GM12878 (cell line): ENCODE measurements around the gene BEGAIN. TPM values are rescaled to one million over a fixed set of nuclear protein-coding genes. Genes with fewer than 3 reads are reported as not detected.

ENCODE experiments used
- ATAC-seq: fragments of 200-7000 bp; cut with Tn5 transposase; 3 replicates; pipeline ENCODE4 v1.9.1; 2020; ENCODE audit warnings: mild to moderate bottlenecking, moderate library complexity
- BruUV-seq: library from RNA; stranded (reverse); fragments of 400-500 nt; replicated peaks from 2 replicates; lab custom pipeline; 2021; lab: Mats Ljungman, UMichigan
- CTCF ChIA-PET: fragments of 300-600 bp; sonication (Branson Sonifier 250); formaldehyde crosslinking; extraction: SDS; loops from one replicate; lab custom pipeline; 2021; ENCODE audit warnings: inconsistent platforms; lab: Yijun Ruan, JAX
- POLR2A ChIA-PET: fragments of 350-600 bp; formaldehyde crosslinking; extraction: SDS; loops from one replicate; lab custom pipeline; 2021; ENCODE audit warnings: inconsistent platforms; lab: Charles Lee
- RAD21 ChIA-PET: fragments of 300-600 bp; sonication (Branson Sonifier 250); formaldehyde crosslinking; loops from one replicate; lab custom pipeline; 2023; ENCODE audit warnings: antibody characterized with exemption; ENCODE audit not compliant: unreplicated experiment; lab: Charles Lee
- SMC1A ChIA-PET: fragments of 300-600 bp; sonication (Branson Sonifier 250); formaldehyde crosslinking; loops from one replicate; lab custom pipeline; 2023; ENCODE audit not compliant: unreplicated experiment, uncharacterized antibody; lab: Charles Lee
- DNase-seq: peaks from one replicate; pipeline ENCODE4 v3.0.0-alpha.2; 2011; ENCODE audit warnings: low read depth, low spot score
- FAIRE-seq: peaks from 3 replicates; lab custom pipeline; 2011; peaks lifted over from hg19 to GRCh38; lab: Jason Lieb, UNC
- H2AFZ ChIP-seq: 2 replicates; pipeline ENCODE4 v1.6.0; 2011; ENCODE audit warnings: low read depth, low read length, control low read depth; ENCODE audit not compliant: control insufficient read depth
- H3K27ac ChIP-seq: 2 replicates; pipeline ENCODE4 v1.5.1; 2011; ENCODE audit warnings: control low read depth; ENCODE audit not compliant: control insufficient read depth, insufficient read depth
- H3K27me3 ChIP-seq, 2 experiments: replicated peaks in 1 of 2; 2 replicates each; pipeline versions ENCODE4 v1.6.0 to v1.6.1; 2011; ENCODE audit warnings: low read length in 1 of 2; ENCODE audit not compliant: control insufficient read depth in 2 of 2, insufficient read depth in 2 of 2
- H3K36me3 ChIP-seq, 2 experiments: 2 replicates each; pipeline ENCODE4 v1.5.1; 2011; ENCODE audit warnings: low read length in 1 of 2; ENCODE audit not compliant: control insufficient read depth in 2 of 2, insufficient read depth in 2 of 2
- H3K4me1 ChIP-seq: 2 replicates; pipeline ENCODE4 v1.6.1; 2011; ENCODE audit warnings: mild to moderate bottlenecking, low read length, moderate library complexity, mixed read lengths; ENCODE audit not compliant: control insufficient read depth, insufficient read depth
- H3K4me2 ChIP-seq: 2 replicates; pipeline ENCODE4 v1.6.0; 2011; ENCODE audit warnings: control low read depth; ENCODE audit not compliant: control insufficient read depth, insufficient read depth
- H3K4me3 ChIP-seq: fragments of 200-600 bp; sonication (generic); 2 replicates; pipeline ENCODE4 v1.5.1; 2016
- H3K79me2 ChIP-seq: 2 replicates; pipeline ENCODE4 v1.6.0; 2011; ENCODE audit warnings: low read length; ENCODE audit not compliant: control insufficient read depth, insufficient read depth
- H3K9ac ChIP-seq: 2 replicates; pipeline ENCODE4 v1.8.0; 2011; ENCODE audit warnings: low read length, control low read depth, mixed read lengths; ENCODE audit not compliant: control insufficient read depth, insufficient read depth
- H3K9me3 ChIP-seq: replicated peaks from 3 replicates; pipeline ENCODE4 v1.5.1; 2011; ENCODE audit warnings: mild to moderate bottlenecking, low read length; ENCODE audit not compliant: control insufficient read depth, insufficient read depth
- H4K20me1 ChIP-seq: 2 replicates; pipeline ENCODE4 v1.6.0; 2011; ENCODE audit not compliant: control insufficient read depth, insufficient read depth
- CBFB ChIP-seq: IDR thresholded peaks from 2 replicates; pipeline ENCODE4 v1.6.1; 2016; ENCODE audit warnings: antibody characterized with exemption, low read depth
- CUX1 ChIP-seq: IDR thresholded peaks from 2 replicates; pipeline ENCODE4 v1.6.1; 2012; ENCODE audit warnings: improper control_type of control experiment, low read depth, low read length; ENCODE audit not compliant: insufficient replicate concordance
- EP300 ChIP-seq, 2 experiments: fragments of 150-350 bp in 1 of 2; IDR thresholded peaks; 2 replicates each; pipeline ENCODE4 v1.6.1; 2011 to 2012; ENCODE audit warnings: low read depth in 2 of 2, low read length in 2 of 2, borderline replicate concordance in 1 of 2, improper control_type of control experiment in 1 of 2, inconsistent platforms in 1 of 2; ENCODE audit not compliant: control insufficient read depth in 1 of 2
- GATAD2B ChIP-seq: fragments of 450-650 bp; conservative IDR thresholded peaks from 2 replicates; pipeline ENCODE4 v1.6.1; 2017; ENCODE audit warnings: low read depth, mild to moderate bottlenecking, moderate library complexity
- MEF2A ChIP-seq: IDR thresholded peaks from 2 replicates; pipeline ENCODE4 v1.6.1; 2011; ENCODE audit warnings: low read depth, mild to moderate bottlenecking, low read length, moderate library complexity; ENCODE audit not compliant: insufficient read depth
- POLR2A ChIP-seq: IDR thresholded peaks from 2 replicates; pipeline ENCODE4 v1.6.1; 2011; ENCODE audit warnings: low read depth, mild to moderate bottlenecking, low read length
- ZNF622 ChIP-seq: fragments of 450-650 bp; IDR thresholded peaks from 2 replicates; pipeline ENCODE4 v1.6.1; 2017; ENCODE audit warnings: mild to moderate bottlenecking, inconsistent platforms
- WGBS: methylation state at CpG from one replicate; pipeline ENCODE4 v1.1.6; 2016; ENCODE audit warnings: low lambda C conversion rate; ENCODE audit not compliant: insufficient replicate concordance, insufficient coverage; ENCODE audit errors: missing lambda C conversion rate; 5-methylcytosine and 5-hydroxymethylcytosine counted together
- in situ Hi-C: fragments of 300-500 bp; cut with MboI; formaldehyde crosslinking; loops from 9 replicates; pipeline ENCODE4 v1.14.3; 2018; ENCODE audit warnings: mixed read lengths
- intact Hi-C: fragments of 100-400 bp; cut with micrococcal nuclease; formaldehyde crosslinking; loops from one replicate; pipeline ENCODE4 v1.14.2; 2022; ENCODE audit not compliant: unreplicated experiment
- polyA plus RNA-seq, 11 experiments: library from polyadenylated mRNA; depleted of rRNA in 4 of 11; unstranded in 6 of 11; stranded (reverse) in 5 of 11; fragments of >200 nt; fragmentation: Nextera tagmentation in 4 of 11; fragmentation: Illumina TruSeq in 1 of 11; extraction: Ambion mirVana in 4 of 11; extraction: Trizol in 1 of 11; gene quantifications; 1 replicate in 1 of 11; 2 replicates in 10 of 11; pipeline versions ENCODE4 v1.2.1 to v1.2.3, GENCODE V29; 2011 to 2016; ENCODE audit warnings: inconsistent platforms in 2 of 11, missing spikeins in 2 of 11, low read depth in 1 of 11
- total RNA-seq, 4 experiments: library from RNA; depleted of rRNA in 3 of 4; stranded (reverse); fragments of >200 nt in 3 of 4; fragmentation: Illumina TruSeq in 1 of 4; extraction: Trizol in 1 of 4; gene quantifications; 2 replicates each; pipeline versions ENCODE4 v1.2.1 to v1.2.3, GENCODE V29; 2013 to 2021

BEGAIN gene
- total and polyA plus RNA-seq, 10 of the 15 experiments (the other 5 are each of a cell fraction or from before 2014, with no cell fraction given): 0.01 to 0.31 (median 0.06) TPM; not detected in 5

GRCh38 chr14:100540926-100541620, 46.1 kb downstream of the BEGAIN start:
- Histone ChIP-seq H3K36me3 (no peaks in the 10 kb centered on the region; a peak in 1 of 4 replicates), H3K27ac (no peak overlapping the region), H3K4me3 (no peak overlapping the region), H3K4me2 (no peak overlapping the region), H2AFZ (no peak overlapping the region), H3K4me1 (no peaks in the 10 kb centered on the region), H3K9ac (no peak overlapping the region), H3K27me3 (no peaks in the 10 kb centered on the region), H3K79me2 (no peaks in the 10 kb centered on the region), H3K9me3 (no peaks in the 10 kb centered on the region), H4K20me1 (no peaks in the 10 kb centered on the region)
- CTCF ChIA-PET: no interaction called here
- no peak for TF ChIP-seq ZNF622
- TF ChIP-seq MEF2A: no peak
- TF ChIP-seq GATAD2B: no peak
- TF ChIP-seq POLR2A: no peak
- no peak for TF ChIP-seq CBFB
- TF ChIP-seq CUX1: no peak
- no peak for TF ChIP-seq EP300 (IDR thresholded peaks at IDR 0.05; ENCODE audit: borderline replicate concordance in 1 of 2, control insufficient read depth in 1 of 2, low read depth in 2 of 2, low read length in 2 of 2)
- in situ Hi-C loops: no loop called here
- 39% methylated on average over 18 of the region's 18 CpGs for WGBS
- RAD21 ChIA-PET: interaction anchor here (0.6 kb wide), 1 partner anchor 93 kb away, joined by 3 read pairs; no protein-coding TSS in a partner anchor
- BruUV-seq: no TSS peak
- POLR2A ChIA-PET: no interaction called here
- intact Hi-C loops: no loop called here
- SMC1A ChIA-PET: no interaction called here
- ATAC-seq: no peak
- no peak for DNase-seq
- FAIRE-seq: no peak
